Fibroblast of skin of abdomen (primary cell): ENCODE results near the gene C2CD4C.
A peak's percentile ranks its signal among the peaks of the same experiment; 100 is the strongest.
"Not testable (repeated sequence)": the region's sequence is repeated elsewhere in the genome, so short reads cannot be mapped to it uniquely, and the experiment has no call there.

Source experiments
- DNase-seq: peaks from one replicate; pipeline ENCODE4 v3.0.0-alpha.2; 2013

Gene C2CD4C

GRCh38 chr19:380618-381219, 28.2 kb downstream of the C2CD4C start:
- not testable (repeated sequence) for DNase-seq

DNA sequence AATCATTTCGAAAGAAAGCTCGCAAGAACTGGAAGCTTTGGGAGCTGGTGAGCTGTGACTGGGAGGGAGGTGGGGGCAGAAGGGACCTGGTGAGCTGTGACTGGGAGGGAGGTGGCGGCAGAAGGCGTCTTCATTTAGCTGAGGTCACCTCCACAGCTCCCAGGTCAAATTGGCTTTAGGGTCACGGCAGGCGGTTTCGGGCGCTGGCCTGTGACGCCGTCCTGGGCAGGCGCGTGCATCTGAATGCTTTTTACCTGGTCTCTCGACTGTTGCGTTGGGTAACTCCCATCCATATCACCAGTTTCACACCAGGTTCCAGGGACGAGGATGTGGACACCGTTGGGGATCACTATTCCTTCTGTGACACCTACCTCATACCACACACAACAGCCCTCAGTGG, 29.2 kb downstream of the C2CD4C start:
- DNase-seq, result no peak

DNA sequence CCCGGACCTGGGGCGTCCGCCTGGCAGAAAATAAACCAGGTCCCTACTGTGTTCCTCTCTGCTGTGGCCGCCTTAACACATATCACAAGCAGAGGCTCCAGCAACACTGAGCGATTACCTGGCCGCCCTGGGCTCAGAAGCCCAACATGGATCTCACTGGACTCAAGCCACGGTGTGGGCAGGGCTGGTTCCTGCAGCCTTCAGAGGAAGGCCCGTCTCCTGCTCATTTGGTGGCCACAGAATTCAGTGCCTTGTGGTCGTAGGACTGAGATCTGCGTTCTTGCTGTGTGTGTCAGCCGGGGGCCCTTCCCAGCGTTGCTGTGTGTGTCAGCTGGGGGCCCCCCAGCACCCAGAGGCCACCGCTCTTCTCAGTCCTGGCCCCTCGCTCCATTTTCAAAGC, 30.2 kb downstream of the C2CD4C start:
- DNase-seq, result no peak

GRCh38 chr19:377801-378581, 31.0 kb downstream of the C2CD4C start:
- DNase-seq, result no peak

GRCh38 chr19:376111-376470, 32.9 kb downstream of the C2CD4C start:
- no peak for DNase-seq

DNA sequence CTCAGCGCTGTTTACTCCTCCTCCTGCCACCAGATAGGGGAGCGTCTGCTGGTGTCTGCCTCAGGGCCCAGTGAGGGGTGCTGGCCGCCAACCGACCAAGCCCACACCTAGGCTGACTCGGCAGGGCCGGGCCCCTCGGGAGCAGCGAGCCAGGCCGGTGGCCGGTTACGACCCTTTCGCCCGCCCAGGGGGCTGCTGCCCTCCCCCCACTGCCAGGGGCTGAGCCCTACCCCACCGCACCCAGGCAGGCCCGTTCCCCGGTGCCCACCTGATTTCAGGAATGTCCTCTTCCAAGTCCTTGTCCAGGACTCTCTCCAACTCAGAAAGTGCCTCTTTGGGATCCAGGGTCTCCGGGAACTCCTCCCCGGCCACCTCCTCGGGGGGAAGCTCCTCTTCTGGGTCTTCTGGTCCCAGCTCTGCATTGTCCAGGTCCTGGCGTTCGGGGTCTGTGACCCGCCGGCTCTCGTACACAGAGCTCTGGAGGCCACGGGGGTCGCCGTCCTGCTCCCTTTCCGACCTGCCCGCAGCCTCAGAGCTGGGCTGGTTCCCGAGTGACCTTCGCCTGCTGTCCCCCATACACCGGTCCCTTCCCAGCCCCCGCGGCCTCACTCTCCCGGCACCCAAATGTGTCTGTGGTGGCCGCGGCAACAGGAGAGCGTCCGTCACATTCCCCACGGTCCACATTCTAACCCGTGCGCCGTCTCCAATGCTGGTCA, 33.4 kb downstream of the C2CD4C start:
- no peak for DNase-seq

- no peak for DNase-seq
Measured at GRCh38 chr19:374886-375235, 34.1 kb downstream of the C2CD4C start.

GRCh38 chr19:374183-374885, 34.6 kb downstream of the C2CD4C start:
- no peak for DNase-seq

GRCh38 chr19:373391-374182, 35.4 kb downstream of the C2CD4C start:
- no peak for DNase-seq

- DNase-seq, result peak; percentile 71
Measured at GRCh38 chr19:372306-372890, 36.5 kb downstream of the C2CD4C start.

GRCh38 chr19:371501-372168, 37.3 kb downstream of the C2CD4C start:
- DNase-seq, result peak; percentile 10

DNA sequence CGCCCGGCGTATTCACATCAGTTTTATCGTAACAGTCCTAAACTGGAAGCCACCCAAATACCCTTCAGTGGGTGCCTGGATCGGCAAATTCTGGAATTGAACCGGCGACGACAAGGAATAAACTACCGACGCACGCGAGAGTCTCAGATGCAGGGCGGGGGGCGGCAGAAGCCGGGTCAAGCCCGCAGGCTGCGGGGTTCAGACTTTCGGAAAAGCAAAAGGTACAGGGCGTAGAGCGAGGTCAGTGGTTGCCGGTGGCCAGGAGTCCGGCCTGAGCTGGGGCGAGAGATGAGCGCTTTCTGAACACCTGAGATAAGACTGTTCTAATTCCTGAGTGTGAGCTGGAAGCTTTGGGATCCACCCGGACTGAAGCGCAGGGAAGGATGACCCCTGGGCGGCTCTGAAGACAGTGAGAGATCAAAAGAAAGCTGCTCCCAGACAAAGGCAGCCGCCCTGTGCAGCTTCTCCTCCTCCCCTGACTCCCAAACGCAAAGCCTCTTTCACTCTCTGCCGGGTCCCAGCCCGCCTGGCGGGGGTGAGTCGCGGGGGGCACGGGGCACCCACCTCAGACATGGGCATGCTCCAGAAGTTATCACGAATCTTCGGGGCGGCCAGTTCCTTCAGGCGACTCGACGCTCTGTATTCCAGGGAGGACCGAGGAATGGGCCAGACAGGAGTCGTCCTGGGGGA, 38.2 kb downstream of the C2CD4C start:
- DNase-seq, result no peak

DNA sequence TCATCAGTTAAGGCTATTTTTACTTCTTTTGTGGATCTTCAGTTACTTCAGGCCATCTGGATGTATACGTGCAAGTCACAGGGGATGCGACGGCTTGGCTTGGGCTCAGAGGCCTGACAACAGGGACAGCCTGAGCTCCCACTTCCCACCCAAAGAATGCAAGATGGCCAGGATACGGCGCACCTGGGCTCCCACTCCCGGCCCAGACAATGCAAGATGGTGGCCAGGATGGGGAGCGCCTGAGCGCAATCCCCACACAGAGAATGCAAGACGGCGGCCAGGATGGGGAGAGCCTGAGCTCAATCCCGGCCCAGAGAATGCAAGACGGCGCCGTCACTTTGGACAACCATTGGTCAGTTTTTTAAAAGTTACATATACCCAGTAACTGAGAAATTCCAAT, 39.1 kb downstream of the C2CD4C start:
- DNase-seq, result no peak

GRCh38 chr19:369256-369655, 39.7 kb downstream of the C2CD4C start:
- DNase-seq, result no peak

- no peak for DNase-seq
Measured at GRCh38 chr19:368630-369024, 40.3 kb downstream of the C2CD4C start.

DNA sequence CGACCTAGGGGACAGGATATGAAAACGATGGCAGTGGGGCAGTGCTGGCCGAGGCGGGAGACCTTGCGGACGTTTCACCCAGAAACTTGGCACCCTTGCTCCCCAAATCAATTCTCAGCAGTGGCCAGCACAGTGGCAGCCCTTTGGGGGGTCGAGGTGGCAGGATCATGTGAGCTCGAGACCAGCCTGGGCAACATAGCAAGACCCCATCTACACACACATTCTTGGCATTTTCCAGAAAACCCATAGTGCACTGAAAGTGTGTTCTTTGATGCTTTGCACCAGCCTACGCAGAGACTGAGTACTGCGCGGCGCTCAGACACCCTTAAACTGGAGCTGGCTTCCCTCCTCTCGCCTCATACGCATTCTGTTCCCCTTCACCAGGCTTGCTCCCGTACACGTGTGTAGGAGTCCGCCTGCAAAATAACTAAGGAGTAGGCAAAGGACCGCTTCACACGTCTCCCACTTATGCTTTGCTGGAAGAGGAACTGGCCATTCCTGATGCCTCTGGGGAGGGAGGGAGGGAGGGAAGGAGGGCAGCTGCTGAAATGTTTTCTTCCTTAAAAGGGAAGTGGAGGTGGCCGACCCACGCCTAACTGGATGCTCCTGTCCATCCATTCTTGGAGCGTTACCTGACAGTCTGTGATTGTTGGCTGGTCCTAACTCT, 40.9 kb downstream of the C2CD4C start:
- no peak for DNase-seq

- no peak for DNase-seq
Measured at GRCh38 chr19:367561-367960, 41.4 kb downstream of the C2CD4C start.

DNA sequence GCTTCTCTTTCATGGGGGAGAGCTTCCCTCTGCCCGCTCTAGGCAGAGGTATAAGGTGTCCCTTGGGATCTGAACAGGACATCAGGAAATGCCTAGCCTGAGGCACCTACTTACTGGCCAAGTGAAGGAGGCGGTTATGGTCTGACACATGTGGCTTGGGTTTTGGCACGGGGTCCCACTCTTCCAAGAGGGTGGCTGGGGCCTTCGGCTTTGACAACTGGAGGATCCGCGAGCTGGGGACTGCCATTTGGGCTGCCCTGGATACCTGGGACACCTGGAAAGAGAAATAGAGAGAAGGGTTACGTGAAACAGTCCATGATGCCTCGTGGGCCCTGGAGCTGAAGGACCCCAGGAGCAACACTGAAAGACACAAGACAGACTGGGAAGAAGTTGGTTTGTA, 42.0 kb downstream of the C2CD4C start:
- DNase-seq, result no peak

DNA sequence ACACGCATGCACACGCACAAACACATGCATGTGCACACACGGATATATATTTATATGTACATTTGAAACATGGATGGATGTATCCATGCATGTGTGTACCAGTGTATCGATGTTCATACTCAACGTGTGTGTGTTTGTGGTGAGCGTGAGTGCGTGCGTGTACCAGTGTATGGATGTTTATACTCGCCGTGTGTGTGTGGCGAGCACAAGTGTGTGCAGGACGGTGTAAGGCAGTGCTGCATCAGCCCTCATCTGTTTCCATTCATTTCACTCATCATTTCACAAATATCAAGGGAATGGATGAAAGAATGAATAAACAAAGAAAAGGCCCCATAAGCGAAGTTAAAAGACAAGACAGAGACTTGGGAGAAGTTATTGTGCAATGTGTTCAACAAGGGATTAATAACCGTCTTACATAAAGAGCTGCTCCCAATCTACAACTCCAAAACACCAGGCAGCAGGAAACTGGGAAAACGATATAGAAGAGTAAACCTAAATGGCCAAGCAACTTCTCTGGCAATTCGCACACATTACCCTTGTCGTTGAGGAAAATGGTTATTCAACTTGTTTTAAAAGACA, 42.7 kb downstream of the C2CD4C start:
- no peak for DNase-seq
